ENCODE results near the gene OSER1.

DNA sequence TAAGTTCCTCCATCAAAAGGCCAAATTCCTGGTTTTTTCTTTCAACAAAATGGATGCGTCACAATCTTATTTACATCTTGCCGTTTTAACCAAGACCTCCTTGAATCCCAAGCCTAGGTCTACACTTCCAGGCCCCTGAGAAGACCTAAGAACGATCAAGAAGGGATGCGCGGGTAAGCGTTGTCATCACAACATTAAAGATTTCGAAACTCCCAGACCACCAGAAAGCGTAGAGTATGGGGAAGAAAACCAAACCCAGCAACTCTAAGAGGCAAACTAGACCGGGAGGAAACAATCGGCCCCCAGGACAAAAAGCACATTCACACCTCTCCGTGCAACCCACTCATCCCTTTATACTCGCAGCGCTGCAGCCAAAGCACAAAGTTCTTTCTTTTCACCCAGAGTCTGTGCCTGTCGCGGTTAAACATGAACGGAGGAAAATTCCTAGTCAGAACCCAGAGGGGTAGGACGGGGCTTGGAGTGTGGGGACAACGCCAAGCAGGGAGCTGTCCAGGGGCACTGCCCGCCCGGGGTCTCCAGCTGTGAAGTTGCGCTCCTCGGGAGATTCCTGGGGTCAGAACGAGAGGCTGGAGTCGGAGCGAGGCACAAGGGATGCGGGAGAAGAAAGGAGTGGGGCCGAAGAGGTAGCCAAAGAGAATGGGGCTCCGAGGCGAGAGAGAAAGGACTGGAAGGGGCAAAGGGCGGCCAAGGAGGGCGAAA lies 725 bp downstream of the OSER1 start:
- TF ChIP-seq, protein P1, sequence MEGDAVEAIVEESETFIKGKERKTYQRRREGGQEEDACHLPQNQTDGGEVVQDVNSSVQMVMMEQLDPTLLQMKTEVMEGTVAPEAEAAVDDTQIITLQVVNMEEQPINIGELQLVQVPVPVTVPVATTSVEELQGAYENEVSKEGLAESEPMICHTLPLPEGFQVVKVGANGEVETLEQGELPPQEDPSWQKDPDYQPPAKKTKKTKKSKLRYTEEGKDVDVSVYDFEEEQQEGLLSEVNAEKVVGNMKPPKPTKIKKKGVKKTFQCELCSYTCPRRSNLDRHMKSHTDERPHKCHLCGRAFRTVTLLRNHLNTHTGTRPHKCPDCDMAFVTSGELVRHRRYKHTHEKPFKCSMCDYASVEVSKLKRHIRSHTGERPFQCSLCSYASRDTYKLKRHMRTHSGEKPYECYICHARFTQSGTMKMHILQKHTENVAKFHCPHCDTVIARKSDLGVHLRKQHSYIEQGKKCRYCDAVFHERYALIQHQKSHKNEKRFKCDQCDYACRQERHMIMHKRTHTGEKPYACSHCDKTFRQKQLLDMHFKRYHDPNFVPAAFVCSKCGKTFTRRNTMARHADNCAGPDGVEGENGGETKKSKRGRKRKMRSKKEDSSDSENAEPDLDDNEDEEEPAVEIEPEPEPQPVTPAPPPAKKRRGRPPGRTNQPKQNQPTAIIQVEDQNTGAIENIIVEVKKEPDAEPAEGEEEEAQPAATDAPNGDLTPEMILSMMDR (IDR thresholded peaks at IDR 0.05): no peak
- TF ChIP-seq POLR2A (IDR thresholded peaks at IDR 0.05): no peak
